Hematopoietic multipotent progenitor cell treated with erythropoietin and hydrocortisone succinate and interleukin-3 and kit ligand, for 8 days (in vitro differentiated cells): Measurements from ENCODE around the gene EPHB4.
"Not testable (repeated sequence)": the region's sequence is repeated elsewhere in the genome, so short reads cannot be mapped to it uniquely, and the experiment has no call there.

Experiments used
- DNase-seq: peaks from one replicate; pipeline ENCODE4 v3.0.0-alpha.2; 2015

EPHB4 gene

DNA sequence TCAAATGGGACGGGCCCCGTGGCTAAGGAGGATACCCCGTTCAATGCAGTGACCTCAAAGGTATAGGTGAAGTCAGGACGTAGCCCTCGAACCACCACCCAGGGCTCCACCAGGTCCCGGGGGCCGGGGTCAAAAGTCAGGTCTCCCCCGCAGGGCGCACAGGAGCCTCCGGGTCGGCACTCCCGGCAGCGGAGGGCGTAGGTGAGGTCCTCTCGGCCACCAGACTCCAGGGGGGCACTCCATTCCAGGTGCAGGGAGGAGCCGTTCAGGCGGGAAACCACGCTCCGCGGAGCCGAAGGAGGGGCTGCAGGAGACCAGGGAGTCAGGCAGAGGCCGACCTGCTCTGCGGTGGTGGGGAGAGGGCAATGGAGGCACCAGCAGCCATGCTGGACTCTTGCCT, 7.7 kb downstream of the EPHB4 start:
- DNase-seq, result no peak

DNA sequence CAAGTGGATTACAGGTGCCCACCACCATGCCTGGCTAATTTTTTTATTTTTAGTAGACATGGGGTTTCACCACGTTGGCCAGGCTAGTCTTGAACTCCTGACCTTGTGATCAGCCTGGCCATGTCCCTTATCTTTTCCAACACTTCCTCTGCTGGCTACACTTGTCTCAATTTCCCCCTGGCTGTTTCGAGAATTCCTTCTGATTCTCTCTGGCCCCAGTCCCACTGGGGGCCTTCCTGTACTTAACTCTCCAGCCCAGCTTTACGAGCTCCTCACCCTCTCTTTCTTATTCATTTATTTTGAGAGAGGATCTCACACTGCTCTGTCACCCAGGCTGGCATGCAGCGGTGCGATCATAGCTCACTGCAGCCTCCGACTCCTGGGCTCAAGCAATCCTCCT, 8.5 kb downstream of the EPHB4 start:
- DNase-seq, result no peak

DNA sequence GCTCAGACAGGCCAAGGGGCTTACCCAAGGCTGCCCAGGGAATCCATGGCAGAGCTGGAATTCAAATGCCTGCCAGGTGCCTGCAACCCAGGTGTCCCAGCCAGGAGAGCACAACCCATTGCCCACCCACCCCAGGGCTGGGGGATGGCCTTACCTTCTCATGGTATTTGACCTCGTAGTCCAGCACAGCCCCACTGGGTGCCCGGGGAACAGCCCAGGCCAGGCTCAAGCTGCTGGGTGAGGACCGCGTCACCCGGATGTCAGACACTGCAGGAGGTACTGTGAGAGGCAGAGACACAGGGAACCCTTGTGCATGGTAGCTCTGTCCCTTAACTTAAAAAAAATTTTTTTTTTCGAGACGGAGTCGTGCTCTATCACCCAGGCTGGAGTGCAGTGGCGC, 9.0 kb downstream of the EPHB4 start:
- no peak for DNase-seq

DNA sequence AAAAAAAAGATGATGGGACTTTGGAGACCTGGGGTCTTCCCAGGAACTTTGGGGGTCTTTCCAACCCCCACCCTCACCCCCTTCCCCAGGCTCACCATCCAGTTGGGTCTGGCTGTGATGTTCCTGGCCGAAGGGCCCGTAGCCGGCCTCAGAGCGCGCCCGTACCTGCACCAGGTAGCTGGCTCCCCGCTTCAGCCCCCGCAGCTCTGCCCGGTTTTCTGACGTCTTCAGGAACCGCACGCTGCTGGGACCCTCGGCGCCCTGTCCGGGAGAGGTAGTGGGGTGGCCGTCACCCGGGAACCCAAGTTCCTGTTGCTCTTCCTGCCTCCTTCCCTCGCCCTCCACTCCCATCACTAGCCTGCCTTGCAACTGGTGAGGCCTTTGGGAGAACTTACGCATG, 10.2 kb downstream of the EPHB4 start:
- no peak for DNase-seq

DNA sequence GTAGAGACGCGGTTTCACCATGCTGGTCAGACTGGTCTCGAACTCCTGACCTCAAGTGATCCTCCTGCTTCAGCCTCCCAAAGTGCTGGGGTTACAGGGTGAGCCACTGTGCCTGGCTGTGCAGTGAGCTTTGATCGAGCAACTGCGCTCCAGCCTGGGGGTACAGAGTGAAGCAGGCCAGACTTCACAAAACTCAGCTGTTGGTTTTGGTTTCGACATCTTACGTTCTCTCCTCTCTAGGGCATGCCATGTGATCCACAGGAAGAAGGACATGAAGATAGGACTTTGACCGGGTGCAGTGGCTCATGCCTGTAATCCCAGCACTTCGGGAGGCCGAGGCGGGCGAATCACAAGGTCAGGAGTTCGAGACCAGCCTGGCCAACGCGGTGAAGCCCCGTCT, 10.8 kb downstream of the EPHB4 start:
- not testable (repeated sequence) for DNase-seq

DNA sequence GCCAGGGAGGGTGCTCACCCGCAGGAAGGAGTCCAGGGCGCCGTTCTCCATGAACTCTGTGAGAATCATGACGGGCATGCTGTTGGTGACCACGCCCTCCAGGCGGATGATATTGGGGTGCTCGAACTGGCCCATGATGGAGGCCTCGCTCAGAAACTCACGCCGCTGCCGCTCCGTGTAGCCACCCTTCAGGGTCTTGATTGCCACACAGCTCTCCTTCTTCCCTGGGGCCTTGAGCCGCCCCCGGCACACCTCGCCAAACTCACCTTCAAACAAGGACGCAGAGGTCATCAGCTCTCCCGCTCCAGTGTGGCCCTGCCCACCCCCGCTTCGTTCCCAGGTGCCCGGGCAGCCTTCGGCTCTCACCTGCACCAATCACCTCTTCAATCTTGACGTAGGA, 14.6 kb downstream of the EPHB4 start:
- DNase-seq, result no peak

DNA sequence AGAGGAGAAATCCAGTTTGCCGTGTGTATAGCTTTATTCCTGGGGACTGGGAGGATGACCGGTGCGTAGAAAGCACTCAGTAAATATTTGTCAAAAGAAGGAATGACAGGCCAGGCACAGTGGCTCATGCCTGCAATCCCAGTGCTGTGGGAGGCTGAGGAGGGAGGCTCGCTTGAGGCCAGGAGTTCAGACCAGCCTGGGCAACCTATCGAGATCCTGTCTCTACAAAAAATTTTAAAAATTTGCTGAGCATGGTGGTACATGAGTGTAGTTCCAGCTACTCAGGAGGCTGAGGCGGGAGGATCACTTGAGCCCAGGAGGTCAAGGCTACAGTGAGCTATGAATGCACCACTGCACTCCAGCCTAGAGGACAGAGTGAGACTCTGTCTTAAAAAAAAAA, 15.8 kb downstream of the EPHB4 start:
- no peak for DNase-seq

DNA sequence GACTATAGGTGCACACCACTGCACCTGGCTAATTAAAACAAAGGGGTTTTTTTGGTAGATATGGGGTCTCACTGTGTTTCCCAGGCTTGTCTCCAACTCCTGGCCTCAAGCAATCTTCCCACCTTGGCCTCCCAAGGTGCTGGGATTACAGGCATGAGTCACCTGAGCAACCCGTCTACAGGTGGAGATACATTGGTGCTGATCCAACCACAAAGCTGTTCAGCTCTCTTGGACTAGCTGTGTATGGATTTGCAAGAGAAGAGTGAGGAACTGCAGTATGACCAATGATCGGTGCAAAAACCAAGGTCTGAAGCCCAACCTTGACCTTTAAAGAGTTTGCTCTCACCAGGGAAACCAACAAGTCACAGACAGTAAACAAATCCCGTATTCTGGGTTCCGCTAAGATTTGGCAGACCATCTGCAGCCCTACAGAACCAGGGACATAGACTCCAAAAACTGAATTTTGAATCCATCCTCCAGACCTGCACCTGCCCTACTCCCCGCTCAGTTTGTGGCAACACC, 18.9 kb downstream of the EPHB4 start:
- no peak for DNase-seq

DNA sequence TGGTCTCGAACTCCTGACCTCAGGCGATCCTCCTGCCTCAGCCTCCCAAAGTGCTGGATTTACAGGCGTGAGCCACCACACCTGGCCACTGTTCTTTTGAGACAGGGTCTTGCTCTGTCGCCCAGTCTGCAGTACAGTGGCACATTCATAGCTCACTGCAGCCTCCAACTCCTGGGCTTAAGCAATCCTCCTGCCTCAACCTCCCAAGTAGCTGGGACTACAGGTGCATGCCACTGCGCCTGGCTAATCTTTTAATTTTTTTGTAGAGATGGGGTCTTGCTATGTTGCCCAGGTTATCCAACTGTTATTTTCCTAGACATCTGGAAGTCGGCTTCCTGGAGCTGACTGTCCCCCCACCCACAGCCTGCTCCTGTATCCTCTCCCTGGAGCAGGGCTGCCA, 20.4 kb downstream of the EPHB4 start:
- not testable (repeated sequence) for DNase-seq

DNA sequence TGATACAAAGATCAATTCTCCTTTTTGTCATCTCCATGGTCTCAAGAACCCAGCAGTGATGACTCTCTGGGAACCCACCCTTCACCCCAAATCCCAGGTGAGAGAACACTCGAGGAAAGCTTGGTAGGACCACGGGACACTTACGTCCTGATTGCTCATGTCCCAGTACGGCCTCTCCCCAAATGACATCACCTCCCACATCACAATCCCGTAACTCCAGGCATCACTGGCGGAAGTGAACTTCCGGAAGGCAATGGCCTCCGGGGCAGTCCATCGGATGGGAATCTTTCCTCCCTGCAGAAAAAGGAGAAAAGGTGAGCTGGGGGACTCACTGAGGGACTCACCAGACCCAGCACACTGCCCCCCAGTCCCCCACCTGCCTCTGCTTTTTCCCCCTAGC, 21.0 kb downstream of the EPHB4 start:
- DNase-seq, result no peak

DNA sequence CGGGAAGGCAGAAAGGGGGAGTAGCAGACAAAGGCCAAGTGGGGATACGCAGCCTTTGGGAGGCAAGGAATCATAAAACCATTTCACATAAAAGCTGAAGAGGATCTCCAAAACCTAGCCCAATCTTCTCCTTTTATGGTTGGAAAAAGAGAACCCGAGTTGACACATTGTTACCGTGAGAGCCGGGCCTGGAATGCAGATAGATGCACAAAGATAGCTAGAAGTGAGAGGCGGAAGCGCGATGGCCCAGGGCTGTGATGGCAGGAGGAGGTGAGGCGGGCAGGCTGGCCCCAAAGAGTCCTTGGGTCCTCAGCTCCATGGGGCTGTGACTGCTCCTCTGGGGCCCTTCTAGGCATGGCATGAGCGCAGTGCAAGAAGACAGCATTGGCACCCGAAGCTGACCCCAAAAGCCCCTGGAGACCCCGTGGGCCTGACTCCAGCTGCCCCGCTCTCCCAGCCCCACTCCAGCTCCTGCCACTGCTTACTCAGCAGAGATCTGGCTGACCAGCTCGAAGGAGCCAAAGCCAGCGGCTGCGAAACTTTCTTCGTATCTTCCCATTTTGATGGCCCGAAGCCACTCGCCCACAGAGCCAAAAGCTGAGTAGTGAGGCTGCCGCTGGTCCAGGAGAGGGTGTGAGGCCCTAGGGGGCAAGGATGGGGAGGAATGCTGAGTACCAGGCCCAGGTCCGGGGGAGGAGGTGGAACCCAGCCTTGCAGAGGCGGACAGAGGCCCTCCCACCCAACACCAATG, 22.5 kb downstream of the EPHB4 start:
- no peak for DNase-seq

DNA sequence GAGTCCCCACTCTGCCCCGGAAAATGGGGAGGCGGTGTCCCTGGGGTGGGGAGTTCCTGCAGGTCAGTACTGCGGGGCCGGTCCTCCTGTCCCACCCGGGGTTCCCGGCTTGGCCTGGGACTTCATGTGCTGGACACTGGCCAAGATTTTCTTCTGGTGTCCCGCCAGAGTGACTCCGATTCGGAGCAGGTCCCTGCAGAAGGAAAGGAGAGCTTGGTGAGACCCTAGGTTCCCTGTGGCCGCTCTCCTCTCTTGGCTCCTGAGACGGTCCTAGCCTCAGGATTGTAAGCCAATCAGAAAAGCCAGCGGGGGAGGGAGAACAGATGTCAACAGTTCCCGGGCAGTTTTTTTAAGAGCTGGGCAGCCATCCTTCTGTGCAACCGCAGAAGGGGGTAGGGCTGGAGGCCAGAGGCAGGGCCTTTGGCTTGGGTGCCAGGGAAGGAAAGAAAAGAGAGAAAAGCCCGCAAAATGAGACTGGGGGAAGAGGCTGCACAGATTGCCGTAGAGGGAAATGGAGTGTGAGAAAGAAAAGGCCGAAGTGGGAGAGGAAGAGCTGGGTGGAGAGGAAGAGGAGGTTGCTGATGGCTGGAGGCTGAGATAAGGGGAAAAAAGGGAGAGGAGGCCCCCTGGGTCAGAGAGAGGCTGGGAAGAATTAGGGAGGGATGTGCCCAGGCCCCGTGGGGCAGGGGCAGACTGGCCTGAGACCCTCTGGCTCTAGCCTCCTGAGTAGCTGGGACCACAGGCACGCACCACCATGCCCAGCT, 23.7 kb downstream of the EPHB4 start:
- DNase-seq, result peak; percentile 88

DNA sequence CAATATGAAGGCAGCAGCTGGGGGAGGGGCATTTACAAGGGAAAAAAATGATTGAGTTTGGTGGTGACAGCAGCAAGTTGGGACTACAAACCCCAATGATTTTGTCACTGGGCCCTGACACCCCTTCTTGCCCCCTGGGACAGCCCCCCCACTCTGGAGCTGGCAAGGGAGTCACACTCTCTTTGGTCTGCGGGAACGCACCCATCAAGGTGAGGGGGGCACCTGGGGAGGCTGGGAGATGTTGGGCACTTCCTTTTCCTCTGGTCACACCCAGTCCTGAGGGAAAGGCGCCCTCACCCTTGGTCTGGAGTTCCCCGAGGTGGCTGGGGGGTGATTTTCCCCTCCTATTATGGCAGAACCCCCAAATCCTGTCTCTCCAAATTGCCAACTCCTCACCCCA, 24.4 kb downstream of the EPHB4 start:
- peak; percentile 12 for DNase-seq

DNA sequence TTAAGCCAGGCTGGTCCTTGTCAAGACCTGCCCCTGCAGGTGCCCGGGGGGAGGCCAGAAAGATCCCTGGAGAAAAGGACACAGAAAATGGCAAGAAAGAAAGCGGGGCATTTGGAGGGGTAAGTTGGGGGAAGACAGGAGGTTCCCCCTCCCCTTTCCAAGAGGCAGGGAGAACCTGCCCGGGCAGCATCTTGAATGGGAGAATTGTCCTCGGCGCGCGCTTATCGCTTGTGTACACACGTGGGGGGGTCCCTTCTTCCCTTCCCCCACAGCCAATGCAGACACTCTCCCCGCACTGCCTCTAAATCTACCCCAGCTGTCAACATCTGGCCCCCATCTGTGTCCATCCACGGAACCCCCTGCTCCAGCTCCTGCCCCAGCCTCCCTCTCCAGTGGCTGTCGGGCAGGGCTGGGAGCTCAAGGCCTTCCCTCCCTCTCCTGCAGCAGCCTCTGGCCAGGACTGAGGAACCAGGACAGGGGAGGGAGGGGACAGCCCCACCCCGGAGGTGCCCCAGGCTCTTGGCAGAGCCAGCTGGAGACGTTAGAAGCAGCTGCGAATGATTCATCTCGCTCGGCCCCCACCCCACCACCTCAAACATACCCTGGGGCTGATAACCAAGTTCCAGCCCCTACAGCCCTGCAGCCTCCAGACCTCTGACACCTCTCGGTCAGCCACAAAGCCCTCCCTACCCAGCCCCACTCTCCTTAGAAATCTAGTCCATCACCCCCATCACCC, 25.3 kb downstream of the EPHB4 start:
- peak; percentile 92 for DNase-seq

DNA sequence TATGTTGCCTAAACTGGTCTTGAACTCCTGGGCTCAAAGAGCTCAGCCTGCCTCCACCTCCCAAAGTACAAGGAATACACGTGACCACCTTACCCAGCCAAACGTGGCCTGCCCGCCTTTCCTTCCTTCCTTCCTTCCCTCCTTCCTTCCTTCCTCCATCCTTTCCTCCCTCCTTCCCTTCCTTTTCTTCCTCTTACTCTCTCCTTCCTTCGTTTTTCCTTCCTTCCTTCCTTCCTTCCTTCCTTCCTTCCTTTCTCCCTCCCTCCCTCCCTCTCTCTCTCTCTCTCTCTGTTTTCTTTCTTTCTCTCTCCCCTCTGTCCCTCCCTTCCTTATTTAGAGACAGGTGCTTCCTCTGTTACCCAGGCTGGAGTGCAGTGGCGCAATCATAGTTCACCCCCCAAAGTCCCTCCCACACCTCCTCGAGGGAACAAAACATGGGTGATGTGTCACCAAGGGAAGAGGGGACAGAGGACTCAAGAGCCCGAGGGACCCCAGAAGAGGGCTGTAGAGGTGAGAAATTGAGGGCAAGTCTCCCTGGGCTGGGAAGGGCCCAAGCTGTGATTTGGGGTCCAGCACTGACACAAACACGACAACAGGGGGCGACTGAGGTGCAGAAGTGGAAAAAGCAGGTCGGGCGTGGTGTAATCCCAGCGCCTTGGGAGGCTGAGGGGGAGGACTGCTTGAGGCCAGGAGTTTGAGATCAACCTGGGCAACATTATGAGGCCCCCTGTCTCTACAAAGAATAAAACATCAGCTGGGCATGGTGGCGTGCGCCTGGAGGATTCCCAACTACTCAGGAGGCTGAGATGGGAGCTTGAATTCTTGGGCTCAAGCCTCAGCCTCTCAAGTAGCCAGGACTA, 28.1 kb downstream of the EPHB4 start:
- DNase-seq, result peak; percentile 81

DNA sequence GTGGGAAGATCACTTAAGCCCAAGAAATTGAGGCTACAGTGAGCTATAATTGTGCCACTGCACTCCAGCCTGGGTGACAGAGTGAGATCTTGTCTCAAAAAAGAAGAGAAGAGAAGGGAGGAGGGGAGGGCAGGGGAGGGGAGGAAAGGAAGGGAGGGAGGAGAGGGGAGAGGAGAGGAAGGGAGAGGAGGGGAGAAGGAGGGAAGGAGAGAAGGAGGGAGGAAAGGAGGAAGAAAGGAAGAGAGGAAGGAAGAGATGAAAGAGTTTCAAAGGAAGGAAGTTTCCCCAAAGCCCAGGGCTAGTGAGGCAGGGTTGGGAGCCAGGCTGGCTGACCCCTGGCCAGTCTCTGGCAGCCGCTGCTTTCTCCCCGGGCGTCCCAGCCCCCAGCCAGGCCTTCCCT, 32.6 kb downstream of the EPHB4 start:
- DNase-seq, result no peak

DNA sequence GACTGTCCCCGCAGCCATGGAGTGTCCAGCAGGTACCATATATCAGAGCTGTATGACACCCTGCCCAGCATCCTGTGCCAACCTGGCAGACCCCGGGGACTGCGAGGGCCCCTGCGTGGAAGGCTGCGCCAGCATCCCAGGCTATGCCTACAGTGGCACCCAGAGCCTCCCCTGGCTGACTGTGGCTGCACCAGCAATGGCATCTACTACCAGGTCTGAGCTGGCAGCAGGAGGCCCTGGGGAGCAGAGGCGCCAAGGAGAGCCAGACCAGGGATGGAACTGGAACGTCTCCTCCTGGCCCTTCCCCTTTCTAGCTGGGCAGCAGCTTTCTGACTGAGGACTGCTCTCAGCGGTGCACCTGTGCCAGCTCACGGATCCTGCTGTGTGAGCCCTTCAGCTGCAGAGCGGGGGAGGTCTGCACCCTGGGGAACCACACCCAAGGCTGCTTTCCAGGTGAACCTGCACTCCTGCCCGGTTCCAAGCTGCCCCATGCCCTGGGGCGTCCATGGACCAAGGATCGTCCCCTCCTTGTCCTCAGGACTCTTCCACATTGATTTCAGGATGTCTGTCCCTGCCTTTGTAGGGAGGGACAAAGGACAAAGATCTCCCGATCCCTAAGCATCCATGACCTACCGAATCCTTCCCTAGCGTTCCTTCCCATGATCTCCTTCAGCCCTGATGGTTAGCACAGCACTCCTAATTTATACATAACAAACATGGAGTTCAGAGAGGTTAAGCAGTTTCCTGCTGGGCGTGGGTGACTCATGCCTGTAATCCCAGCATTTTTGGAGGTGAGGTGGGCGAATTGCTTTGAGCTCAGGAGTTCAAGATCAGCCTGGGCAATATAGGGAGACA, 33.3 kb downstream of the EPHB4 start:
- no peak for DNase-seq

DNA sequence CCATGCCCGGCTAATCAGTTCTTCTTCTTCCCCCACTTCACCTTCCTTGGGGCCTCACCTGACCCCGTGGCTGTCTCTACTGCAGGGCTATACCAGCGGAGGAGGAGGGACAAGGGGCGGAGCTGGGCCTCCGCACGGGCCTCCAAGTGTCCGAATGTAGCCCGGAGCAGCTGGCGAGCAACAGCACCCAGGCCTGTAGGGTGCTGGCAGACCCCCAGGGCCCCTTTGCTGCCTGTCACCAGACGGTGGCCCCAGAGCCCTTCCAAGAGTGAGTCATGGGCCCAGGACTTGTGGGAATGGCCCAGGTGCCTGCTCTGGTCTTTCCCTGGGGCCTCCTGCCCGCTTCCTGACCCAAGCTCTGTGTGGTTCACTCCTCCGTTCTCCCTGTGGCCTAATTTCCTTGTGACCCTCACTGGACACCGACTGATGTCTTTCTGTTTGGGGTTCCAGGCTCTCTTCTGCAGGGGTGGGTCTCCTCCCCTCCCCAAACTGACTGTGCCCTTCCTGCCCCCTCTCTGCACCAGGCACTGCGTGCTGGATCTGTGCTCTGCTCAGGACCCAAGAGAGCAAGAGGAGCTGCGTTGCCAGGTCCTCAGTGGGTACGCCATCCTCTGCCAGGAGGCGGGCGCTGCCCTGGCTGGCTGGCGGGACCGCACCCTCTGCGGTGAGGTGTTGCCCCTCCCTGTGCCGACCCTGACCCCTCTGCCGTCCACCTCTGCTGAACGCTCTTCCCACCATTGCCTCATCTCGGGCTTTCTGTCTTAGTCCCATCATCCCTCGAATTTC, 35.2 kb downstream of the EPHB4 start:
- no peak for DNase-seq

DNA sequence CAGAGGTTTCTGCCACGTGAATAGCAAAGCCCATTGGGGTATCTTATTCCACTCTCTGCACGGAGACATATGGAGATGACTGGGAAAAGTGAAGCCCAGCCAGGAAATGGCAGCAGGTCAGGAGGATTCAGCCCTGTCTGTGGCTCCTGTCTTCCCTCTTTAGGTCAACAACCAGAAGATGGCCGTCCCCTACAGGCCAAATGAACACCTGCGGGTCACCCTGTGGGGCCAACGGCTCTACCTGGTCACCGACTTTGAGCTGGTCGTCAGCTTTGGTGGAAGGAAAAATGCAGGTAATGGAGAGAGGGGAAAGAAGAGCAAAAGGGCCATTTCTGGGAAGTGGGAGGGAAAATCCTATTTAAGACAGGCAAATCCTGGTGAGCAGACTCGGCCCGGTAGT, 38.3 kb downstream of the EPHB4 start:
- DNase-seq, result no peak

DNA sequence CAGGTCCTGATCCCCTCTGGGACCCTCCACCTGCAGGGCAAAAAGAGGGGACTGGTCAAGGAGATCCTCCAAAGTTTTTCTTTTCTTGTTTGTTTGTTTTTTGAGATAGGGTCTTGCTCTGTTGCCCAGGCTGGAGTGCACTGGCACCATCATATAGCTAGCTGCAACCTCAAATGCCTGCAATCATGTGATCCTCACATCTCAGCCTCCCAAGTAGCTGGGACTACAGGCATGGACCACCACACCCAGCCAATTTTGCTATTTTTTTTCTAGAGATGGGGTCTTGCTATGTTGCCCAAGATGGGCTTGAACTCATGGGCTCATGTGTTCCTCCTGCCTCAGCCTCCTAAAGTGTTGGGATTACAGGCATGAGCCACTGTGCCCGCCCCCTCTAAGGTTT, 41.0 kb downstream of the EPHB4 start:
- no peak for DNase-seq

DNA sequence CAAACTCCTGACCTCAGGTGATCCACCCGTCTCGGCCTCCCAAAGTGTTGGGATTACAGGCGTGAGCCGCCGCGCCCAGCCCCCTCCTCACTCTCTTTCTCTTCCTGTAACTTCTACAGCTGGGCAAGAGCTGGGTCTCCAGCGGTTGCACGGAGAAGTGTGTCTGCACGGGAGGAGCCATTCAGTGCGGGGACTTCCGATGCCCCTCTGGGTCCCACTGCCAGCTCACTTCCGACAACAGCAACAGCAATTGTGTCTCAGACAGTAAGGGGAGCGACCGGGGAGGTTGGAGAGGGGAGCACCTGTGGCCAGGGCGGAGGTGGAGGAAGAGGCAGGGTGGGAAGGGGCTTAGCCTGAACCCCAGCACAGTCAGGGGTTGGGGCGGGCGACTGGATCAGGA, 41.4 kb downstream of the EPHB4 start:
- no peak for DNase-seq
